GM21786 (cell line): ENCODE results near the gene PCDHGC5.

Experiments used
- ATAC-seq: cut with Tn5 transposase; IDR thresholded peaks from one replicate; pipeline ENCODE4 v1.9.1; 2021; ENCODE audit not compliant: unreplicated experiment

The PCDHGC5 gene

GRCh38 chr5:141488591-141489561, at the start of gene PCDHGC5:
PCDHGC5 (plus strand) TSS chr5:141489081; CDS start chr5:141489241, 160 bp downstream.
- no peak for ATAC-seq

GRCh38 chr5:141439411-141440141, 49.3 kb upstream of the PCDHGC5 start:
- ATAC-seq = no peak

- no peak for ATAC-seq
Observed at GRCh38 chr5:141440341-141440740, 48.5 kb upstream of the PCDHGC5 start.

GRCh38 chr5:141441571-141442170, 47.2 kb upstream of the PCDHGC5 start:
- ATAC-seq = no peak

- no peak for ATAC-seq
Observed at GRCh38 chr5:141465351-141465750, 23.5 kb upstream of the PCDHGC5 start.

GRCh38 chr5:141475625-141476131, 13.2 kb upstream of the PCDHGC5 start, which contains the start of gene PCDHGC3:
PCDHGC3 (plus strand) TSS chr5:141475966; CDS start chr5:141476117, 151 bp downstream.
- peak; percentile 99 for ATAC-seq

- ATAC-seq = peak; percentile 20
Observed at GRCh38 chr5:141476132-141476911, 12.6 kb upstream of the PCDHGC5 start.

GRCh38 chr5:141477044-141477575, 11.8 kb upstream of the PCDHGC5 start:
- ATAC-seq = no peak

GRCh38 chr5:141477815-141478214, 11.1 kb upstream of the PCDHGC5 start:
- ATAC-seq = no peak

- no peak for ATAC-seq
Observed at GRCh38 chr5:141478321-141478945, 10.4 kb upstream of the PCDHGC5 start.

GRCh38 chr5:141479776-141480175, 9.1 kb upstream of the PCDHGC5 start:
- no peak for ATAC-seq

GRCh38 chr5:141483902-141484301, 5.0 kb upstream of the PCDHGC5 start:
- no peak for ATAC-seq

- ATAC-seq = no peak
Observed at GRCh38 chr5:141484310-141484640, 4.6 kb upstream of the PCDHGC5 start.

GRCh38 chr5:141484641-141485311, 4.1 kb upstream of the PCDHGC5 start, which contains the start of gene PCDHGC4:
PCDHGC4 (plus strand) TSS chr5:141485030; CDS start chr5:141485174, 144 bp downstream.
- ATAC-seq = no peak

- ATAC-seq = no peak
Observed at GRCh38 chr5:141485321-141486055, 3.4 kb upstream of the PCDHGC5 start.

GRCh38 chr5:141486091-141486490, 2.8 kb upstream of the PCDHGC5 start:
- ATAC-seq = no peak

- no peak for ATAC-seq
Observed at GRCh38 chr5:141487131-141487530, 1.8 kb upstream of the PCDHGC5 start.

GRCh38 chr5:141489841-141490240, 960 bp downstream of the PCDHGC5 start:
- ATAC-seq = no peak
